Umbilical cord (tissue), 2 donors: Measurements from ENCODE around the gene FAM107B. TPM values are rescaled to one million over a fixed set of nuclear protein-coding genes. Genes with fewer than 3 reads are reported as not detected.

ENCODE experiments used
- DNase-seq: peaks from one replicate; pipeline ENCODE4 v3.0.0-alpha.2; 2015; ENCODE audit warnings: low spot score
- total RNA-seq: library from RNA; depleted of rRNA; stranded (reverse); fragments of >200 nt; gene quantifications from one replicate; pipeline ENCODE4 v1.2.3, GENCODE V29; 2014; ENCODE audit warnings: low replicate concordance; ENCODE audit not compliant: insufficient read depth

The FAM107B gene
- total RNA-seq, 1 donor from 2014 or later: 27.4 TPM

DNA sequence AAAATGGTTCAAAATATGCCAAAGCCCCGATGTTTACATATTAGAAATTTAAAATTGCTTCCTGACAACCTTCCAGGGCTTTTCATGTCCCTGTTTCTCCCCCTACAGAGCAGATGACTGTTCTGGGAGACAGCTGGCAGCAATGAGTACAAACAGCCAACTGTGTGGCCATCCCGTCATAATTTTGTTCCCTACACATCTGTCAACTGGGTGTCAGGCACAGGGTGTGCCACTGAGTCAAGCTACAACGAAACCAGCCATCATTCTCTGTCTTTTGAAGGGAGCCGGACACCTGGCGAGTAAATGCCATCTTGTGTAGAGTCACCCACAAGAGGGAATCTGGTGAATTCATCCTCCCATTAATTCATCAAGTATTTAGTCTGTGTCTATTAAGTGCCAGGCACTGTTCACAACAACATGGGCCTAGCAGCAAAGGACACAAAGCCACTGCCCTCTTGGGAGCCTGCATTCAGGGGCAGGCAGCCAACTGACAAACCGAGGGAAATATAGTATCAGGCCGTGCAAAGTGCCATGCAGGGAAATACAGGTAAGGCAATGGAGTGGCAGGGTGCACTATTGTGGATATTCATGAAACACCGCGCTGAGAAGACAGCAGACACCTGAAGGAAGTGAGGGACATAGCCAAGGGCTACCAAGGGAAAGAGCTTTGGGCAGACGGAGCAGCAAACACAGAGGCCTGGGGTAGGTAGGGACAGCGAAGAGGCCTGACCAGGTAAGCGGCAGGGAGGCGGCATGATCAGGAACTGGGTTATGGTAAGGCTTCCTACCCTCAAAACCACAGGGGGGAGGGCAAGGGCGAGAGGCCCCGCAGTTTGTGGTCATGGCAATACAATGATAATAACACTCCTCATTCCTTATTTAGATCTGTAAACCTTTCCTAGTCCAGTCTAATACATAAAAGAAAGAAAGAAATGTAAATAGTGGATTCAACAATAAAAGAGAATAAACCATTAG is 213.6 kb downstream of the FAM107B start:
- DNase-seq: no peak

DNA sequence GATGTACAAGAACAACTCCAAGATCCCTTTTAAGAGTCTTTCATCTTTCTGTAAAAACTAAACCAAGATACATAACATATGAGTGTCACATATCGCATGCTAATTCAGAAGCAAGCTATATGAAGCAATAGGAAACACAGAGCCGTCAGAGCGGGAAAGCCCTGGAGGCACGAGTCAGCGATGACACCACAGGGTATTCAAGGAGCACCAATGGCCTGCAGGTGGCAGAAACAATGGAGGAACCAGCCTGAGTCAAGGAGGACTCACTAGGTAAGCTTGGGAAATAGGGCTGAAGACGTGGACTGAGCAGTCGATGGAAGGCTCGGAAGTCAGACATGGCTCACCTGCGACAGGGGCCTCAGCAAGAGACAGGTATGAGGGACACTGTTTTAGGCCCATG is 214.4 kb downstream of the FAM107B start:
- DNase-seq: no peak

DNA sequence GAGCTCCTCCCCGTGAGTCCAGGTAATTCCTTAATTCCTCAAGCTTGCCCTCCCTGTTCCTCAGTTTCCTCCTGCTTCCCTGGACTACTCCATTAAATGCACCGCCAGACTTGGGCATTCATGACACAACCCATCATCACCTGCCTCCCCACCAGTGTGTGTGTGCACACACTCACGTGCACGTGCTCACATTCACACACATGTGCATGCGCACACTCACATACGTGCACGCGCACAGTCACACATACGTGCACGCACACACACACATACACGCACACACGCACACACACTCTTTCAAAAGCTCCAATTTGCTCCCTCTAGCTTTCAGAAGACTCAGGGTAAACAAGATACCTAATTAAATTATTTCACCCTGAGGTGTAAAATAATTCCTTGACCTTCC is 216.7 kb downstream of the FAM107B start:
- no peak for DNase-seq

DNA sequence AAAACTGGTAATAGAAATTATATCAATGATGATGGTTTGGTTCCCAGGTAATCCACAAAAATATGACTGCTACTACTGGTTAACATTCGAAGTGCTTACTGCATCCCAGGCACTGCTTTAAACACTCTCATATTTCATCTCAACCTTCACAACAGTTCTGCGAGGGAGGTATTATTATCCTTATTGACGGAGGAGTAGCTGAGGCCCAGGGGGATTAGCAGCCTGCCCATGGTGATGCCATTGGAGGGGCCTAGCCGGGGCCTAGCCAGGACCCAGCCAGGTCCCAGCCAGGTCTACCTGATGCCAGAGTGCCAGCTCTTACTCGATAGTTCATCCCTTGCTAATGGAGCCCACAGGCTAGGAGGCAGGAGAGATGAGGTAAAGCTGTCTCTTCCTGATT is 217.1 kb downstream of the FAM107B start:
- no peak for DNase-seq

DNA sequence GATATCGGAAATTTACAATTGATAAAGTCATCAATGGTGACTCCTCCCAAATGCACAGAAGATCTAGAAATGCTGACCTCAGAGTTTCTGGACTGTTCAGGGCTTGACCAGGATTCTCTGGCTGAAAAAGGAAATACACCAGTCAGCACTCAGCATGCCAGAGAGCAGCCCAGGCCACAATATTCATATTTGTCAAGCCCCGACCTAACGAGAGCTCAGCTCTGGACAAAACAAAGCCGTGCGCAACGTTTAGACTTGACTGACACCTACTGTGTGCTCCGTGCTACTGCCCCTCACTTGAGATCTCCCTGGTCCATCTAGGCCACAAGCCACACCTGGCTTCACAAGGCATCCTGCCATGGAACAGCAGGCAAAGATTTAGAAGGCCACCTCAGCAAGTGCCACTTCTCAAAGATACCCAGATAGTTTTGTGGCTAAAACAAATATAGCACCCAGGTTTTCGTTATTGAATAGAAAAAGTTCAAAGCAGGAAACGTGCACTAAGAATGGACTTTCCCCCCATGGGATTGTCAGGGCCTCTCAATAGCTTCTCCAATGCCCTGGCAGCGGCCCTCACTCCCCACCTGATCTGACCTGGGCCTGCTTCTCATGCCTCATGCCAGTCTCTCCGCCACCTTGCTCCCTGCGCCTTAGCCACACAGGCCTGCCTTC is 218.3 kb downstream of the FAM107B start:
- peak; percentile 35 for DNase-seq

DNA sequence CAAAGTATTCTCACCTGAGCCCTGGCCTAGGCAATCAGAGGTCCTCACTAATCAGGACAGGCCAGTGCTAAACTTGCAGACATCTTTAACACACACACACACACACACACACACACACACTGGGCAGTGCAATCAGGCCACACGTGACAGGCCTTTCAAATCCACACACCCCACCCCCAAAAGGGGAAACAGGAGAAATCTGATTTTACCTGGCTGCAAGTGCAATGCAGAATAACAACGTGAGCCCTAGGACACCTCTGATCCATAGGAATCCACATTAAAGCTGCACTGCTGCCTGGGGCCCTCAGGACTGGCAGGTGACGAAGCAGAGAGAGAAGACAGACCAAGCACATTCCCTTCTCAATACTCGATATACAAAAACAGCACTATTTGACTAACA is 218.9 kb downstream of the FAM107B start:
- DNase-seq: no peak

DNA sequence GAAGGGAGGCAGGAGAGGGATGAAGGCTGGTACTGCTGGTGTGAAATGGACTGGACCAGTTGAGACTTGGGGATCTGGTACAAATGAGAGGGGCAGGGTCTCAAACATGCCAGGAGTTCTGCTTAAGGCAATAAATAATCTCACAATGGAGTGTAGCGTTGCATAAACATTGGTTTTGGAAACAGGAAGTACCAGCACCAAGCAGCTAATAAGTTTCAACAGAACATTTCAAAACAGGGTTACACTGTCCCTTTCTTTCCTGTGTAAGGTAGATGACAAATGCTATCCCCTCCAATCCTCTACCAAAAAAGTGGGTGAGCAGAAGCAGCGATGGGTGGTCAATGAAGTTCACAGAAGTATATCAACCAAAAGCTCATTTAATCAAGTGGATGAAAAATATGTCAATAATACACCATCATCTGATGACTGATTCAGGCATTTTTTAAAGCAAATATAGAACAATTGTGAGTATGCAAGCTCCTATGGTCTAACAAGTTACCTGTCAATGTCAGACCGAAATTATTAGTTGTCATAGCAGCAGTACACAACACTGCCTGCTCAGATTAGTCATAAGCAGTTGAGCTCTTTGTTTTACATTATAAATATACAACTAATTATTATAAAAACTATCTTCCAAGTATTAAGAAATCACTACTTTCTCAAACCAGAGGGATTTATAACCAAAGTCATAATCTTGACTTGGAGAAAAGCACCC is 220.0 kb downstream of the FAM107B start:
- DNase-seq: no peak

DNA sequence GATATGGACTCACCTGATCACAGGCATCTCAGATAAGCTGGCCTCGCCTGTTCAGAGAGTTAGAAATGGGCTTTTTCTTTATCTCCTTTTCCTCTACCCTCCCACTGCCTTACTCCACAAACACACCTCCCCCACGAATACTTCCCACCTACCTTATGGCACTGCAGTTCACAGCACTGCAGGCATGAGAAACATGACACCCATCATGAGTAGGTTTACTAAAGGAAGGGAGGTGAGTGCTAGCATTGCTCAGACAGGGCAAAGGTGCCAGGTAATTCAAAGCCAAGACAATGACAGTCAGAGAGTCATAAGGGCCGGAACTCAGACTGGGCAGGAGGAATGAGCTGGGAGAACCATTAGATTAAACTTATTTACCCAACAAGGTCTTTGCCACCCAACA is 220.6 kb downstream of the FAM107B start:
- DNase-seq: no peak

DNA sequence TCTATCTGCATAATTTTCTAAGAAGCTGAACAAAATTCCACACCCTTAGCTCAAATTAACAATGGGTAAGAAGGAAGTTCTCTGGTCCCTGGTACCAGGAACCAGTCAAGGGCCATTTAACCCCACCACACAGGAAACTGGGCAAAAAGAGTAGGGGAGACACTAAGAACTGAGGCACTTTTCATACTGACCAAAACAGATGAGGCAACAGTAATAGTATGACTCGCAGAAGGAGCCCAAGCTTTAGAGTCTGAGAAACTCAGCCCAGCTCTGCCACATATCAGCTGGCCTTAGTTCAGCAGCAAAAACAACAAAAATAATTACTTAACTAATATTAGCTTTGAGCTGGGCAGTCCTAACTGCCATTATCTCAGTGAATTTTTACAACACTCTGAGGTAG is 221.2 kb downstream of the FAM107B start:
- no peak for DNase-seq

DNA sequence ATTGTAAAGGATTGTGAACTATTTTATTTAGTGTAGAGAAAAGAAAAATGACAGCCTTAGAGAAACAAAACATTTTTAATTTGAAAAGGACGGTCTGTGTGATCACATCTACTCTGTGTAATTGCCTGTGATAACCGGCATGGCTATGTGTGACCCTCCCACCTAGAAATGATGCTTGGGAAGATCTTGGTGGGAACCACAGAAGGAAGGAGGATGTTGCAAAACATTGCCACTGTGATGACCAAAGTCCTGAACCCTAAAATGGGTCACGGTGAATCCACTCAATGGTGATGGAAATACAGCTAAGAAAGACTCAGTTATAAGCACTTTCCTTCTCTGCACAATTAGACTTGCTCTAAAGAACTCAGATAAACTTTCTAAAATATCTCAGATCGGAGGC is 222.7 kb downstream of the FAM107B start:
- DNase-seq: no peak

DNA sequence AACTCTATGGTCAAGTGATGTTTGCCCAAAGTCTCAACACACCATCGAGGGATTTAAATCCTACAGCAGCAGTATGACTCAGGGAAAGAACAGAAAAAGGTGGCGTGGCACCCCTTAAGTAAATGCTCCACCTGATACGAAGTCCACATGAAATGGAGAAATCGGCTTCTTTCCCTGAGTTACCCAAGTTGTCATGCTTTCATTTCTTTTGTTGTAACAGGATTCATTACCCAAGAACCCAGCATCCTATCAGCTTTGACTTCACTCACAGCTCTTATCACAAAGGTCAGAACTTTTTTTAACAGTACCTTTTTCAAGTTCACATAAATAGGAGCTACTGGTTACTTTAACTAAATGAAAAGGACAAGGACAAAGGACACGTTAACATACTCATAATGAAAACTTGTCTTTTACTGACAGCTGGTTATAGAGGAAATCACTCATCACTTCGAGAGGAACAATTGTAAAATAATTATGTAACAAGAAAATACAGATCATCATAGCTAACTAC is 224.2 kb downstream of the FAM107B start:
- no peak for DNase-seq

DNA sequence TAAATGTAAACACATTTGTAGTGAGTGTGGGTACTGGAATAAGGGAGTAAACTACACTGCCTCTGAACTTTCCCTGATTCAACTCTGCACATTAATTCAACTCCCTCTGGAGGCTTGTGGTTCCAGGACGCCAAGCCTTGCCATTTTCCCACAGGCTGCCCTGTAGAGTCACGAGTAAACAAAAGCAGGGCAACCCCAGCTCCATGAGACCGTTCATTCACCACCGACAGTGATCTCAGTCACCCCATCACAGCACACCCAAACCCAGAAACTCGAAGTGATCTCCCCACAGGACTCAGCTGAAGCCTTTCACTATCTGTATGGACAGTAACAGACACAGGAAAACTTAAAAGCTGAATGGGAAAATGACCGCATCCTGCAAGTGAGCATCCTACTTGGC is 225.2 kb downstream of the FAM107B start:
- no peak for DNase-seq

DNA sequence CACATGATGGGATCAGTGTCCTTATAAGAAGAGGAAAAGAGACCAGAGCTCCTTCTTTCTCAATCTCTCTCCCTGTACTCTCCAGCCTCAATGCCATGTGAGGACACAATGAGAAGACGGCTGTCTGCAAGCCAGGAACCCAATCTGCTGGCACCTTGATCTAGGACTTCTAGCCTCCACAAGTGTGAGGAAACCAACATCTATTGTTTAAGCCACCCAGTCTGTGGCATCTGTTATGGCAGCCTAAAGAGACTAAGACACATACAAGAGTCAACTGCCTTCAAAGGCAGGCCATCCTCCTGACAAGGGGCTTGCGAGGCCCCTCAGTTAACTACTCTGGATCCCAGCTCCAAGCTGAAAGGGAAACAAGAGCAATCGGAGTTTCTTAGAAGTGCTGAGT is 225.7 kb downstream of the FAM107B start:
- no peak for DNase-seq

DNA sequence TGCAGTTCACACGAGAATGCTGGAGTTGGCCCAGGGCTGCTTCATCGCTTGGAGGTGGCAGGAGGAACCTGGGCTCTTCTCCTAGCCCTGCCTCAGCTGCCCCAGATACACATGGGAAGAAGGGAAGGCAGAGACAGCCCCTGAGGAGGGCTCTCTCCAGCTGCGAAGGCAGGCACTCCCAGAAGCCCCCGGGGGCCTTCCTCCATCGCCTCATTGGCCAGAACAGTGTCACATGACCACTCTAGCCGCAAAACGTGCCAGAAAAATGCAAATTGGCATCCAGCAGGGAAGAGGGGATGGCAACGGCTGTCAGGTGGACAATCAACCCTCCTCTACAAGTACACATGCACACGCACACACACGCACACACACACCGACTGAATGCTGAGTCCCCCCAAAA is 226.2 kb downstream of the FAM107B start:
- DNase-seq: no peak

DNA sequence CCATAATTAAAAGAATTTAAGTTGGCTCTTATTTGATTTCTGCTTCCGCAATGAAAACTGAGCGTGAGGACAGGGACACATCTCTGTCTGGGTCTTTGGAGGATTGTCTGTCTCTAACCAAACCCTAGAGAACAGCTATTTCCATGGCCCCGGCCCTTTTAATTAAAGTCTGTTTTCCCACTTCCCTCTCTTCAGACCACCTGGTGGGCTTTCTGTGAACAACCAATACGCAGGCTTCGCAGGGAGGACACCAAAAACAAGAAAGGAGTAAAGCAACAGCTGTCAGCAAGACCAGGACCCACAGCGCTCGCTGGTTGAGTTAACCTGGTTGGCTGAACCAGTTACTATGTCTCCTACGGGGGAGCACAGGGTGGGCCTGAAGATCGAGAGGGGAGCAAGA is 226.9 kb downstream of the FAM107B start:
- DNase-seq: no peak

DNA sequence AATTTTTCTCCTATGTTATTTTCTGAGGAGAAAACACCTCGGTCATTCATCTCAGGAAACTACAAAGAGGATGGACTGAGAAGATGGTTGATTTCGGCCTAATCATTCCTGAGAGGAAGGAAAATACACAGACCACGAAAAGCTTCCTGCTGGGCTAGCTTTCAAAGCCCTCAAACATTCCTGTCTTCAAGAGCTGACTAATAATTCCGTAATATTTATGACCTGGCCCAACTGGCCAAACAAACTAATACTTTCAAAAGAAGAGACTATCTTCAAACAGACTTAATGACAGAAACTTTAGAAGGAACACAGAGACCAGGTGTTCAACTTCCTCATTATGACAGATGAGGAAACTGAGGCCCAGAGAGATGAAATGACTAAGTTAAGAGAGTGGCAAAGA is 228.9 kb downstream of the FAM107B start:
- peak; percentile 80 for DNase-seq

DNA sequence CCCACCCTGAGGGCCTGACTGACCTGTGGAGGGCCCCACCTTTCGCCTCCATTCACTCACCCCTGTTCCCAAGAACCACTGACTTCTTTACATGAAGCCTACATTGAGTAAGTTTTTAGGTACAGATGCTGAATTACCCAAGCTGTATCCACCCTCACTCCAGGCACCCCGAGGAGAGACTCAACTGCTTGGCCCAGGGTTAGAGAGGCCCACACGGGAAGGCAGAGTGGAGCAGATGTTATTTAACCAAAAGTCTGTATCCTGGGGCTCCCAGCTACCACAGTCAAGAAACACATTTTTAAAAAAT is 230.8 kb downstream of the FAM107B start:
- no peak for DNase-seq

DNA sequence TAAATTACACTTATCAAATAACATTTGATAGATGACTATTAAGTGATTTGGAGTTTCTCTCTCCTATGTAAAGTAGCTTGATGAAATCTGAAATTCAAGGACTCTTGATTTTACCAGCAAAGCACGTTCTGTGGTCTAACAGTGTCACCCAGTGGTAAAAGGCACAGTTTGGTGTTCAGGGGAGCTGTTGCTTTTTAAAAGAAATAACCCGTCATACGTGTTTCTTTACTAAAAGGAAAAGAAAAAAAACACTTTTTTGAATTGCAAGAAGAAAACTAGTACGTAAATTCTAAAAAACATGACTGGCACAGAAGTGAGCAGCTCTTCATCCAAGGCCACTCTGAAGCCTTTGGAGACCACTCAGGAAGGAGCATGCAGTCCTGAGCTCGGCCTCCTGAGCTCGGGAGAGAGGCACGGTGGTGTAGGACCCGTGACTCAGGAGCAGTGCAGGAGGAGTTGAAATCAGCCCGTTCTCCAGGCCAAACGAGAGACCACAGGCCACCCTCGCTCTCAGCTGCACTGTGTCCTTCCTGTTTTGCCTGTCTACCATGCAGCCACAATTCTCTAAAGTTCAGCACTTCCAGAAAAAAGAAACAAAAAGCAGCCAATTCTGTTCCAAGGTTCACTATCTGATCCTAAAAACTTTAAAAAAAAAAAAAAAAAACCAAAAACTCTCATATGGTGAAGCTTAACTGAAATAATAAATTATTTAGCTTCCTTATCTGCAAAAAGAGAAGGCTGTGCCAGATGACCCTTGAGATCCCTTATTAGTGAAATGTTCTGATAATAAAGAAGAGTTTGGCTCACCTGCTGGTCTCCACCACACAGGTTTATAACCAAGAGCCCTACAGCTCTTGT is 231.4 kb downstream of the FAM107B start:
- DNase-seq: peak; percentile 60

DNA sequence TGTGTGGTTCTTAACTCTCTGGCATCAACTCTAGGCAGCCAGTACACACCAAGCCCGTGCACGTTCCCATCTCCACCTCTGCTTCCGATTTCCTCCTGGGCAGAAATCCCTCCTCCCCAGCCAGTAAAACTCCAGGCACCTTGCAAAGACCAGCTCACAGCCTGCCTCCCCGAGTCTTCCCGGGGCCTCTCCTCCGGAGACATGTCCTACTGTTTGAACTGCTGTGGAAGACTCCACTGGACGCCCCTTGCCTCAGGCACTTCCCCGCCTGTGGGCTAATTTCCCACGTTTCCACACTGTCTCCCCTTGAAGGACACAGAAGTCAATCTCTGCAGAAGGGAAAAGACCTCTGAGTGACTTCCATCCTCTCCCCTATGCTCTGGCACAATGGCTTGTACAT is 233.3 kb downstream of the FAM107B start:
- DNase-seq: no peak

DNA sequence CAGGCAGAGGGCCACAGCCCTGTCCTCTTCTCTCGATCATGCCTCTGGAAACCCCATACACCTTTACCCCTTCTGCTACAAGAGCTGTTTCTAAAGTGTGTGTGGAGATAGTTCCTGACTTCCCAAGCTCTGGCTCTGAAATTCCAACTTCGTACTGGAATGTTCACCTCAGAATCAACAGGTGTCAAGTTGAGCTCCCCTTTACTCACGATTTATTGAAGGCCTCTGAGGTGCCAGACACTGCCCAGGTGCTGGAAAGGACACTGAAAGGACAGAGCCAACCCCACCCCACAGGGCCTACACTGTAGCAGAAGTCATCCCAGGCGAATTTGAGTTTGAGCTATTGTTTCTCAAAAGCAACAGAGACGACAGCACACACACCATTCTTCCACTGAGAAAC is 234.1 kb downstream of the FAM107B start:
- DNase-seq: no peak

DNA sequence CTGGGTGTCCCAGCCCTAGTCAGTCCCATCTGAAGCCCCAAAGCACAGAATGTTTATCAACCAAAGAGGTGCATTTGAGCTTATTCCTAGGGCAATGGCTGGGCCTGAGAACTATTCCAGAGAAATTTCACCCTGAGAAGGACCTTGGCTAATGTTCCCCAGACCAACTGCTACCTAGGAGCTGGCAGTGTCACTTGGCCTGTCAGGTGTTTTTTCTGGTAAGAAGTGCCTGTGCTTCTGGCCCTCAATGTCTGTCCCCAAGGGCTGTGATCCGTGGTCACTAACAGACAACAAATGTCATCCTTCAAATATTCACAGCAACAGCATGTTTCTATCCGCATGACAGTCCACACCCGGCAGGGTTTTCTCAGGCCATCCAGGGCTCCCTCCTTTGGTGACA is 234.6 kb downstream of the FAM107B start:
- no peak for DNase-seq
